Ishikawa (cell line): ENCODE results near the gene ZNF507.

Experiments
- CEBPB ChIP-seq: IDR thresholded peaks from 2 replicates; pipeline ENCODE4 v1.6.1; 2012
- CREB1 ChIP-seq: IDR thresholded peaks from 2 replicates; pipeline ENCODE4 v1.6.1; 2012; ENCODE audit warnings: low read depth
- EGR1 ChIP-seq: IDR thresholded peaks from 2 replicates; pipeline ENCODE4 v1.6.1; 2012
- EP300 ChIP-seq: IDR thresholded peaks from 2 replicates; pipeline ENCODE4 v1.6.1; 2012; ENCODE audit warnings: borderline replicate concordance
- FOXM1 ChIP-seq: IDR thresholded peaks from 2 replicates; pipeline ENCODE4 v1.6.1; 2012; ENCODE audit warnings: low read depth, borderline replicate concordance
- MAX ChIP-seq: IDR thresholded peaks from 2 replicates; pipeline ENCODE4 v1.6.1; 2012
- NFIC ChIP-seq: IDR thresholded peaks from 2 replicates; pipeline ENCODE4 v1.6.1; 2012
- RAD21 ChIP-seq: IDR thresholded peaks from 2 replicates; pipeline ENCODE4 v1.6.1; 2012; ENCODE audit warnings: low read depth
- REST ChIP-seq: IDR thresholded peaks from 2 replicates; pipeline ENCODE4 v1.6.1; 2012; ENCODE audit warnings: low read depth, mild to moderate bottlenecking
- TAF1 ChIP-seq: IDR thresholded peaks from 2 replicates; pipeline ENCODE4 v1.6.1; 2012; ENCODE audit warnings: low read depth, mild to moderate bottlenecking
- TCF12 ChIP-seq: IDR thresholded peaks from 2 replicates; pipeline ENCODE4 v1.6.1; 2012; ENCODE audit warnings: low read depth
- TEAD4 ChIP-seq: IDR thresholded peaks from 2 replicates; pipeline ENCODE4 v1.6.1; 2012
- USF1 ChIP-seq: IDR thresholded peaks from 2 replicates; pipeline ENCODE4 v1.6.1; 2012
- YY1 ChIP-seq: IDR thresholded peaks from 2 replicates; pipeline ENCODE4 v1.6.1; 2012; ENCODE audit warnings: low read depth
- ZBTB7A ChIP-seq: IDR thresholded peaks from 2 replicates; pipeline ENCODE4 v1.6.1; 2012; ENCODE audit warnings: low read depth

The ZNF507 gene

GRCh38 chr19:32350471-32350865 is 5.1 kb downstream of the ZNF507 start:
- no peak for TF ChIP-seq FOXM1
- TF ChIP-seq USF1, result no peak
- no peak for TF ChIP-seq CEBPB
- no peak for TF ChIP-seq NFIC
- no peak for TF ChIP-seq RAD21

GRCh38 chr19:32350987-32351348 is 5.6 kb downstream of the ZNF507 start:
- TF ChIP-seq TCF12, result no peak
- TF ChIP-seq CREB1, result no peak
- no peak for TF ChIP-seq NFIC
- no peak for TF ChIP-seq REST
- TF ChIP-seq RAD21, result no peak
- TF ChIP-seq USF1, result no peak
- TF ChIP-seq ZBTB7A, result no peak
- TF ChIP-seq FOXM1, result no peak
- TF ChIP-seq EP300, result no peak
- TF ChIP-seq TAF1, result no peak
- TF ChIP-seq YY1, result no peak
- TF ChIP-seq EGR1, result no peak
- no peak for TF ChIP-seq CEBPB
- no peak for TF ChIP-seq TEAD4
- no peak for TF ChIP-seq MAX

- no peak for TF ChIP-seq REST
- no peak for TF ChIP-seq USF1
- no peak for TF ChIP-seq TCF12
- TF ChIP-seq TAF1, result no peak
- TF ChIP-seq EP300, result no peak
These were observed 6.8 kb downstream of the ZNF507 start for GRCh38 chr19:32352241-32352630.

GRCh38 chr19:32354345-32354744 is 8.9 kb downstream of the ZNF507 start:
- TF ChIP-seq FOXM1, result no peak
- no peak for TF ChIP-seq MAX
- TF ChIP-seq RAD21, result no peak
- TF ChIP-seq TEAD4, result no peak
- TF ChIP-seq YY1, result no peak
- TF ChIP-seq NFIC, result no peak
- no peak for TF ChIP-seq CEBPB
- no peak for TF ChIP-seq TAF1
- no peak for TF ChIP-seq USF1
- no peak for TF ChIP-seq TCF12
- TF ChIP-seq EP300, result no peak
- TF ChIP-seq ZBTB7A, result no peak
- TF ChIP-seq REST, result no peak
- no peak for TF ChIP-seq CREB1
- no peak for TF ChIP-seq EGR1

GRCh38 chr19:32355309-32355708 is 9.9 kb downstream of the ZNF507 start:
- TF ChIP-seq MAX (no peak), CEBPB (no peak), REST (no peak), EP300 (no peak), USF1 (no peak), FOXM1 (no peak), EGR1 (no peak), ZBTB7A (no peak), CREB1 (no peak)
